HFFc6 (cell line): ENCODE results near the gene TEX54. TPM values are rescaled to one million over a fixed set of nuclear protein-coding genes. Genes with fewer than 3 reads are reported as not detected.
A peak's percentile ranks its signal among the peaks of the same experiment; 100 is the strongest.

Experiments used
- DNase-seq: peaks from one replicate; pipeline ENCODE4 v3.0.0-alpha.2; 2018
- H3K27ac Mint-ChIP-seq: 2 replicates; pipeline ENCODE4 v1.8.0; 2020; ENCODE audit warnings: mild to moderate bottlenecking, mixed read lengths
- H3K27me3 Mint-ChIP-seq: 2 replicates; pipeline ENCODE4 v1.8.0; 2021; ENCODE audit warnings: mild to moderate bottlenecking, moderate library complexity, mixed read lengths; ENCODE audit not compliant: insufficient read depth
- H3K36me3 Mint-ChIP-seq: 2 replicates; pipeline ENCODE4 v1.8.0; 2021; ENCODE audit warnings: low read depth, mixed read lengths
- H3K4me1 Mint-ChIP-seq: 2 replicates; pipeline ENCODE4 v1.8.0; 2020; ENCODE audit warnings: low read depth, mixed read lengths
- H3K4me3 Mint-ChIP-seq: 2 replicates; pipeline ENCODE4 v1.8.0; 2020; ENCODE audit warnings: mild to moderate bottlenecking, moderate library complexity, mixed read lengths
- H3K9me3 Mint-ChIP-seq: 2 replicates; pipeline ENCODE4 v1.8.0; 2020; ENCODE audit warnings: mild to moderate bottlenecking, mixed read lengths
- total RNA-seq, 6 experiments: library from RNA; stranded (reverse); fragmentation: NEBNext Ultra II Directional; extraction: Animal tissue kit (Norgen Biotek cat#: 25700); gene quantifications; 2 replicates in 1 of 6; 3 replicates in 5 of 6; pipeline ENCODE4 v1.2.3, GENCODE V29; 2021
- TF ChIP-seq, protein P1 (sequence below): fragments of 200-600 bp; sonication (generic); IDR thresholded peaks from 2 replicates; pipeline ENCODE4 v1.5.0; 2021; ENCODE audit warnings: antibody characterized with exemption, mild to moderate bottlenecking

TEX54 gene
- total RNA-seq, 6 experiments from 2014 or later: not detected

DNA sequence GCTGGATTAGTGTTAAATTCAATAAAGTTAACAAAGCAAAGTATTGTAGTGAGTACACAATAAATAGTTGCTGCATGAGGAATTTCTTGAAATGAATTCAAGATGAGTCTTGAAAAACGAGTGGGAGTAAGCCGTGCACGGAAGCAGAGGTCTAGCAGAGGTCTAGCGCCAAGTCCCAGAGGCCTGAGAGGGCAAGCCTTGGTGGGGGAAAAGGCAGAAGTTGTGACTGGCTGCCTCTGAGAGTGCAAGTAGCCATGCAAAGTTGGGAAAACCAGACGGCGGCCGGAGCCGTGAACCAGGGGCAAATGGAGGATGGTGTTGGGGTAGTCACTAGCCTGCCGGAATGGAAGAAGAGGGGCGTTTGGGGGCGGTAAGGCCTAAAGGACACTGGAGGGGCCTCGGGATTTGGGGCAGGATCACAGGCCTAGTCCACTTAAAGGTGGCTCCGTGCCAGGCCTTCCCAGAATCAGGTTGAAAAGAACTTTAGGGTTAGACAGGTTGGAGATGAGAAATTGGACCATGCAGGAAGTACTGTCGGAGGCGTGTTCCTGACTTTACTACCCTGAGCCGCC lies 47.7 kb upstream of the TEX54 start:
- peaks cover 45% of the 10 kb centered on the region for H3K36me3 Mint-ChIP-seq
- peaks cover 46% of the 10 kb centered on the region for H3K4me1 Mint-ChIP-seq
- H3K4me3 Mint-ChIP-seq: peak overlapping the region; percentile 100
- H3K9me3 Mint-ChIP-seq: no peaks in the 10 kb centered on the region
- peaks cover 2% of the 10 kb centered on the region for H3K27me3 Mint-ChIP-seq
- TF ChIP-seq, protein P1, sequence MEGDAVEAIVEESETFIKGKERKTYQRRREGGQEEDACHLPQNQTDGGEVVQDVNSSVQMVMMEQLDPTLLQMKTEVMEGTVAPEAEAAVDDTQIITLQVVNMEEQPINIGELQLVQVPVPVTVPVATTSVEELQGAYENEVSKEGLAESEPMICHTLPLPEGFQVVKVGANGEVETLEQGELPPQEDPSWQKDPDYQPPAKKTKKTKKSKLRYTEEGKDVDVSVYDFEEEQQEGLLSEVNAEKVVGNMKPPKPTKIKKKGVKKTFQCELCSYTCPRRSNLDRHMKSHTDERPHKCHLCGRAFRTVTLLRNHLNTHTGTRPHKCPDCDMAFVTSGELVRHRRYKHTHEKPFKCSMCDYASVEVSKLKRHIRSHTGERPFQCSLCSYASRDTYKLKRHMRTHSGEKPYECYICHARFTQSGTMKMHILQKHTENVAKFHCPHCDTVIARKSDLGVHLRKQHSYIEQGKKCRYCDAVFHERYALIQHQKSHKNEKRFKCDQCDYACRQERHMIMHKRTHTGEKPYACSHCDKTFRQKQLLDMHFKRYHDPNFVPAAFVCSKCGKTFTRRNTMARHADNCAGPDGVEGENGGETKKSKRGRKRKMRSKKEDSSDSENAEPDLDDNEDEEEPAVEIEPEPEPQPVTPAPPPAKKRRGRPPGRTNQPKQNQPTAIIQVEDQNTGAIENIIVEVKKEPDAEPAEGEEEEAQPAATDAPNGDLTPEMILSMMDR: no peak
- peak; percentile 82 for DNase-seq
- peak overlapping the region; percentile 100 for H3K27ac Mint-ChIP-seq

DNA sequence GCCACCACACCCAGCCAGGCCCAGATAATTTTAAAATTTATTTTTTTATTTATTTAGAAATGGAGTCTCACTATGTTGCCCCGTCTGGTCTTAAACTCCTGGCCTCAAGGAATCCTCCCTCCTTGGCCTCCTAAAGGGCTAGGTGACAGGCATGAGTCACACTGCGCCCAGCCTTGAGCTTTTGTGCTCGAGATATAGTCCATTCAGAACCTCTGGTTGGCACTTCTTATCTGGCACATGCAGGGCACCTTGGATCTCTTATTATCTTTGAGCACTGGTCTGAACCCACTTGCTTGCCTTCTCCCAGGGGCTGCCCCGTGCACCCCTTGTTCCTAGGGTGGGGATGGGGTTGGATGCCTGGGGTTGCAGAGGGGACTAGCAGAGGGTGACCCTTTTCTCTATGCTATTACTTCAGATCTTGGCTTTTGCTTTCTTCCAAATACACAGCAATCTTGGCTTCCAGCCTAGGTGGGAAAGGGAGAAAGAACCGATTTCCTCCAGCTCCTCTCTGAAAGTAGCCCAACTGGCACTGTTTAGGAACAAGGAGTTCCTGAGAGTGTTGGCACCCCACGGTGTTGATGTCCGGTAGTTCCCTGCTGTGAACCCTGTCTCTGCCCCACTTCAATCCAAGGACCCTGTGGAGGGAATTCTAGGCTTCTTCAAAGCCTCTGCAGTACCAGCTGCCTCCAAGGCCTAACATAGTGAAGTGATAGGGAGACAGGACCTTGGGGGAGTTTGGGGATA lies 46.8 kb upstream of the TEX54 start:
- peaks cover 2% of the 10 kb centered on the region for H3K27me3 Mint-ChIP-seq
- H3K36me3 Mint-ChIP-seq: peaks cover 40% of the 10 kb centered on the region
- H3K27ac Mint-ChIP-seq: peak overlapping the region; percentile 100
- TF ChIP-seq, protein P1: no peak
- no peaks in the 10 kb centered on the region for H3K9me3 Mint-ChIP-seq
- DNase-seq: no peak
- H3K4me3 Mint-ChIP-seq: peak overlapping the region; percentile 100
- peaks cover 40% of the 10 kb centered on the region for H3K4me1 Mint-ChIP-seq

DNA sequence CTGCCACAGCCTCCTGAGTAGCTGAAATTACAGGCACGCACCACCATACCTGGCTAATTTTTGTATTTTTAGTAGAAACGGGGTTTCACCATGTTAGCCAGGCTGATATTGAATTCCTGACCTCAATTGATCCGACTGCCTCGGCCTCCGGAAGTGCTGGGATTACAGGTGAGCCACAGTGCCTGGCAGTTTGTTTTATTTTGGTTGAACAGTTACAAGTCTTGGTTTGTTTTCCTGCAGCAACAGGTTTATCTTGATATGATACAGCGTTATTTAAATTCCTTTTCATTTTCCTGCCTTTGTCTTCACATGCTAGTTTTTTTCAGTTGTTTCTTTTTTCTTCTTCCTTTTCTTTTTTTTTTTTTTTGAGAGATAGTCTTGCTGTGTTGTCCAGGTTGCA lies 44.1 kb upstream of the TEX54 start:
- Mint-ChIP-seq H3K27ac (no peak overlapping the region), H3K4me1 (peaks cover 17% of the 10 kb centered on the region), H3K9me3 (no peaks in the 10 kb centered on the region), H3K27me3 (no peaks in the 10 kb centered on the region; the same call in 1 of the 2 replicates), H3K36me3 (peaks cover 13% of the 10 kb centered on the region), H3K4me3 (no peak overlapping the region)
- no peak for DNase-seq
- TF ChIP-seq, protein P1: no peak

DNA sequence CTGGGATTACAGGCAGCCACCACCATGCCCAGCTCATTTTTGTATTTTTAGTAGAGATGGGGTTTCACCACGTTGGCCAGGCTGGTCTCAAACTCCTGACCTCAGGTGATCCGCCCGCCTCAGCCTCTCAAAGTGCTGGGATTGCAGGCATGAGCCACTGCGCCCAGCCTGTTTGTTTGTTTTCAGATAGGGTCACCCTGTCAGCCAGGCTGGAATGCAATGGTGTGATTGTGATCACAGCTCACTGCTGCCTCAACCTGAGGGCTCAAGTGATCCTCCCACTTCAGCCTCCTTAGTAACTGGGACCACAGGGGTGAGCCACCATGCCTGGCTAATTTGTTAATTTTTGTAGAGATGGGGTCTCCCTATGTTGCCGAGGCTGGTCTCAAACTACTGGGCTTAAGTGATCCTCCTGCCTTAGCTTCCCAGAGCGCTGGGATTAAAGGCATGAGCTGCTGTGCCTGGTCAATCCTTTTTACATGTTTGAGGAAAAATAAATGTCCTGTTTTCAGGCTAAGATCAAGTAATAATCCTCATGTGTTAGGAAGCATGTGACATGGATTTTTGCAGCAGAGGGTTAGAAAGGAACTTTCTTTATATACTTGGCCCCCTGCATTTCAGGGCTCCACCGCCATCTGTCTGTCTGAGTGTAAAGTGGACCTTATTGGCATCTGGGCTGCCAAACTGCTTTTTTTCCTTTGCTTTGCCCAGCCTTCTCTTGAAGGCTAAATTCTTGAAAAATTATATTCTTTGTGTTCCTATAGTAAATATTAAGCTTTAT lies 43.2 kb upstream of the TEX54 start:
- no peak for DNase-seq
- H3K9me3 Mint-ChIP-seq: no peaks in the 10 kb centered on the region
- peaks cover 17% of the 10 kb centered on the region for H3K4me1 Mint-ChIP-seq
- H3K27me3 Mint-ChIP-seq: no peaks in the 10 kb centered on the region; the same call in 1 of the 2 replicates
- no peak overlapping the region for H3K27ac Mint-ChIP-seq
- H3K36me3 Mint-ChIP-seq: peaks cover 8% of the 10 kb centered on the region; the same call in 1 of the 2 replicates
- TF ChIP-seq, protein P1: no peak
- H3K4me3 Mint-ChIP-seq: no peak overlapping the region

DNA sequence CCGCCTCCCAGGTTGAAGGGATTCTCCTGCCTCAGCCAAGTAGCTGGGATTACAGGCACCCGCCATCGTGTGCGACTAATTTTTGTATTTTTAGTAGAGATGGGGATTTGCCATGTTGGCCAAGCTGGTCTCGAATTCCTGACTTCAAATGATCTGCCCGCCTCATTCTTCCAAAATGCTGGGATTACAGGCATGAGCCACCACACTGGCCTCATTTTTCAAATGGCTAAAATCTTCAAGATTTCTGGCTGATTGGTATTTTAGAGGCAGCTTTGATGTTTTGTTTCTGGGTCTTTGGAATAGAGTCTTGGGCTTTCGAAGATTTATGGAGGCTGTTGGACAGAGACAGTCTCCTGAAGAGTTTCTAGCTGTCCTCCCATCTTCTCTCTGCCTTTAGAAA lies 42.2 kb upstream of the TEX54 start:
- Mint-ChIP-seq H3K9me3 (no peaks in the 10 kb centered on the region), H3K4me3 (no peak overlapping the region), H3K27me3 (no peaks in the 10 kb centered on the region; the same call in 1 of the 2 replicates), H3K4me1 (peaks cover 9% of the 10 kb centered on the region), H3K27ac (no peak overlapping the region), H3K36me3 (peaks cover 6% of the 10 kb centered on the region; the same call in 1 of the 2 replicates)
- no peak for DNase-seq
- TF ChIP-seq, protein P1: no peak
